SK-N-SH (cell line): Measurements from ENCODE around the gene SELENOI. TPM values are rescaled to one million over a fixed set of nuclear protein-coding genes. Genes with fewer than 3 reads are reported as not detected.

Experiments used
- CTCF ChIA-PET: fragments of 300-600, 350-600 bp; formaldehyde crosslinking; extraction: SDS; loops from one replicate; lab custom pipeline; 2021; lab: Yijun Ruan, JAX
- POLR2A ChIA-PET: fragments of 350-600 bp; sonication (Branson Sonifier 250); formaldehyde crosslinking; extraction: SDS; loops from one replicate; lab custom pipeline; 2020; ENCODE audit warnings: antibody characterized with exemption, inconsistent platforms; lab: Yijun Ruan, JAX
- DNase-seq: peaks from one replicate; pipeline ENCODE4 v3.0.0; 2012
- H2AFZ ChIP-seq: fragments of 200-600 bp; sonication (generic); 2 replicates; pipeline ENCODE4 v1.8.1; 2016; ENCODE audit warnings: antibody characterized with exemption, mild to moderate bottlenecking, low read depth
- H3F3A ChIP-seq: fragments of 200-600 bp; sonication (generic); replicated peaks from 2 replicates; pipeline ENCODE3; 2016; ENCODE audit warnings: antibody characterized with exemption, mild to moderate bottlenecking; ENCODE audit not compliant: insufficient read depth
- H3K27ac ChIP-seq, 2 experiments: fragments of 200-500 bp in 1 of 2; fragments of 200-600 bp in 1 of 2; sonication (Bioruptor generic) in 1 of 2; sonication (generic), shearing (Covaris generic) in 1 of 2; 2 replicates each; pipeline versions ENCODE4 v1.5.1 to v1.6.1; 2014 to 2016; ENCODE audit warnings: low read depth in 2 of 2, inconsistent platforms in 1 of 2, low read length in 1 of 2, mild to moderate bottlenecking in 1 of 2, mixed read lengths in 1 of 2
- H3K27me3 ChIP-seq: fragments of 200-600 bp; sonication (generic), shearing (Covaris generic); 2 replicates; pipeline ENCODE4 v1.6.1; 2016; ENCODE audit warnings: mixed run types; ENCODE audit not compliant: insufficient read depth
- H3K36me3 ChIP-seq, 2 experiments: fragments of 200-500 bp in 1 of 2; fragments of 200-600 bp in 1 of 2; sonication (Bioruptor generic) in 1 of 2; sonication (generic) in 1 of 2; replicated peaks in 1 of 2; 2 replicates each; pipeline versions ENCODE3 to v1.5.1; 2014 to 2016; ENCODE audit warnings: low read length in 1 of 2, mild to moderate bottlenecking in 1 of 2; ENCODE audit not compliant: insufficient read depth in 2 of 2, control insufficient read depth in 1 of 2
- H3K4me1 ChIP-seq, 2 experiments: fragments of 200-500 bp in 1 of 2; fragments of 200-600 bp in 1 of 2; sonication (Bioruptor generic) in 1 of 2; sonication (generic), shearing (Covaris generic) in 1 of 2; 2 replicates each; pipeline versions ENCODE4 v1.5.1 to v1.6.1; 2014 to 2016; ENCODE audit warnings: low read depth in 1 of 2, low read length in 1 of 2, mixed run types in 1 of 2; ENCODE audit not compliant: insufficient read depth in 2 of 2, control insufficient read depth in 1 of 2
- H3K4me2 ChIP-seq: fragments of 200-600 bp; sonication (generic), shearing (Covaris generic); 2 replicates; pipeline ENCODE4 v1.6.1; 2017; ENCODE audit warnings: mixed run types
- H3K4me3 ChIP-seq, 2 experiments: fragments of 200-500 bp in 1 of 2; fragments of 200-600 bp in 1 of 2; sonication (Bioruptor generic) in 1 of 2; sonication (generic), shearing (Covaris generic) in 1 of 2; 2 replicates each; pipeline versions ENCODE4 v1.5.1 to v1.8.1; 2014 to 2016; ENCODE audit warnings: low read depth in 2 of 2, inconsistent platforms in 1 of 2, low read length in 1 of 2, mild to moderate bottlenecking in 1 of 2, mixed read lengths in 1 of 2, moderate library complexity in 1 of 2
- H3K79me2 ChIP-seq: fragments of 200-600 bp; sonication (generic); 2 replicates; pipeline ENCODE4 v1.8.1; 2017; ENCODE audit warnings: mild to moderate bottlenecking; ENCODE audit not compliant: insufficient read depth
- H3K9ac ChIP-seq: fragments of 200-600 bp; sonication (generic); 2 replicates; pipeline ENCODE4 v1.6.1; 2017; ENCODE audit warnings: mixed run types
- H3K9me2 ChIP-seq: fragments of 200-600 bp; sonication (generic); 2 replicates; pipeline ENCODE4 v1.6.1; 2017; ENCODE audit warnings: mixed run types
- H3K9me3 ChIP-seq: fragments of 200-600 bp; sonication (generic); 2 replicates; pipeline ENCODE4 v1.6.1; 2017; ENCODE audit warnings: mixed run types, mild to moderate bottlenecking, moderate library complexity
- H4K20me1 ChIP-seq: fragments of 200-600 bp; sonication (generic); 2 replicates; pipeline ENCODE4 v1.6.1; 2017; ENCODE audit warnings: mild to moderate bottlenecking, mixed run types; ENCODE audit not compliant: insufficient read depth
- CHD2 ChIP-seq: fragments of 150-350 bp; IDR thresholded peaks from 2 replicates; pipeline ENCODE4 v1.6.1; 2018; ENCODE audit warnings: low read length; ENCODE audit not compliant: partially characterized antibody
- ELF1 ChIP-seq: IDR thresholded peaks from 2 replicates; pipeline ENCODE4 v1.4.0; 2012
- EP300 ChIP-seq, 2 experiments: IDR thresholded peaks; 2 replicates each; pipeline versions ENCODE4 v1.4.0 to v1.6.1; 2012; ENCODE audit warnings: borderline replicate concordance in 1 of 2, low read depth in 1 of 2, low read length in 1 of 2
- EZH2phosphoT487 ChIP-seq: fragments of 200-600 bp; sonication (generic); IDR thresholded peaks from 2 replicates; pipeline ENCODE4 v1.6.1; 2017; ENCODE audit warnings: low read depth, mixed run types, mild to moderate bottlenecking, antibody characterized with exemption, moderate library complexity, borderline replicate concordance
- FOXM1 ChIP-seq: IDR thresholded peaks from 2 replicates; pipeline ENCODE4 v1.4.0; 2012; ENCODE audit warnings: low read depth, mild to moderate bottlenecking
- GATA2 ChIP-seq: sonication (generic); formaldehyde crosslinking; IDR thresholded peaks from 2 replicates; pipeline ENCODE4 v1.5.0; 2020; ENCODE audit warnings: mild to moderate bottlenecking, missing genetic modification reagents
- MAX ChIP-seq: IDR thresholded peaks from 2 replicates; pipeline ENCODE4 v1.4.0; 2012; ENCODE audit warnings: low read depth
- PBX3 ChIP-seq: IDR thresholded peaks from 2 replicates; pipeline ENCODE4; 2012
- POLR2AphosphoS5 ChIP-seq: IDR thresholded peaks from 2 replicates; pipeline ENCODE4 v1.6.1; 2012; ENCODE audit warnings: low read depth, low read length
- RCOR1 ChIP-seq: fragments of 150-350 bp; IDR thresholded peaks from 2 replicates; pipeline ENCODE4 v1.6.1; 2017; ENCODE audit warnings: antibody characterized with exemption, low read length
- RFX5 ChIP-seq: IDR thresholded peaks from 2 replicates; pipeline ENCODE4 v1.6.1; 2012; ENCODE audit warnings: mild to moderate bottlenecking, improper control_type of control experiment, low read length
- RXRA ChIP-seq: IDR thresholded peaks from 2 replicates; pipeline ENCODE4 v1.4.0; 2012; ENCODE audit warnings: low read depth, mild to moderate bottlenecking, borderline replicate concordance
- SIN3A ChIP-seq: IDR thresholded peaks from 2 replicates; pipeline ENCODE4 v1.6.1; 2012; ENCODE audit warnings: low read depth, mild to moderate bottlenecking, low read length, moderate library complexity, borderline replicate concordance
- TCF12 ChIP-seq: IDR thresholded peaks from 2 replicates; pipeline ENCODE4 v1.4.0; 2012
- TEAD4 ChIP-seq: IDR thresholded peaks from 2 replicates; pipeline ENCODE4 v1.4.0; 2012; ENCODE audit warnings: mild to moderate bottlenecking, borderline replicate concordance; ENCODE audit not compliant: insufficient read depth
- USF1 ChIP-seq: IDR thresholded peaks from 2 replicates; pipeline ENCODE4 v1.4.0; 2012; ENCODE audit warnings: low read depth, borderline replicate concordance
- USF2 ChIP-seq: fragments of 150-350 bp; IDR thresholded peaks from 2 replicates; pipeline ENCODE4 v1.6.1; 2017; ENCODE audit warnings: antibody characterized with exemption, low read length, low read depth, borderline replicate concordance
- YY1 ChIP-seq: IDR thresholded peaks from 2 replicates; pipeline ENCODE4 v1.4.0; 2012; ENCODE audit warnings: low read depth, mild to moderate bottlenecking
- WGBS: methylation state at CpG from one replicate; pipeline ENCODE4 v1.1.6; 2017; ENCODE audit warnings: low lambda C conversion rate; 5-methylcytosine and 5-hydroxymethylcytosine counted together
- polyA plus RNA-seq, 3 experiments: library from polyadenylated mRNA; depleted of rRNA; stranded (reverse); fragments of >200 nt; gene quantifications; 2 replicates each; pipeline ENCODE4 v1.2.3, GENCODE V29; 2012

The SELENOI gene
- polyA plus RNA-seq, 1 of the 3 experiments (the other 2 are of a cell fraction): 4.4 TPM

GRCh38 chr2:26349690-26350089 is 3.7 kb downstream of the SELENOI start:
- Histone ChIP-seq H3K36me3 (no peaks in the 10 kb centered on the region), H3K79me2 (peaks cover 93% of the 10 kb centered on the region), H3K27ac (no peak overlapping the region), H3F3A (peaks cover 10% of the 10 kb centered on the region), H3K27me3 (no peaks in the 10 kb centered on the region), H3K4me2 (no peak overlapping the region), H3K4me3 (no peak overlapping the region), H3K9me2 (no peaks in the 10 kb centered on the region), H3K9me3 (no peaks in the 10 kb centered on the region), H3K9ac (no peak overlapping the region), H4K20me1 (no peaks in the 10 kb centered on the region; the same call in 1 of the 2 replicates), H2AFZ (no peak overlapping the region), H3K4me1 (peaks cover 13 to 15% of the 10 kb centered on the region in 2 experiments; a peak in 3 of 4 replicates)
- DNase-seq: no peak
- POLR2A ChIA-PET: interaction anchor here (0.6 kb wide), 2 partner anchors 9 to 148 kb away, joined by 3 to 4 read pairs; no protein-coding TSS in a partner anchor
- CTCF ChIA-PET: interaction anchor here (1.1 to 1.6 kb wide), 4 partner anchors 12 to 396 kb away, joined by 3 to 4 read pairs (median 3); no protein-coding TSS in a partner anchor
- WGBS: 93% methylated on average over 3 of the region's 3 CpGs
- TF ChIP-seq USF1 (no peak), FOXM1 (no peak), EZH2phosphoT487 (no peak), GATA2 (CRISPR knock-in tag) (no peak), MAX (no peak), YY1 (no peak), RXRA (no peak)

GRCh38 chr2:26351375-26352090 is 5.6 kb downstream of the SELENOI start:
- Histone ChIP-seq H3K27ac (no peak overlapping the region), H4K20me1 (peaks cover 11% of the 10 kb centered on the region), H3K9me2 (no peaks in the 10 kb centered on the region), H2AFZ (no peak overlapping the region), H3K9me3 (no peaks in the 10 kb centered on the region), H3K79me2 (peaks cover 99% of the 10 kb centered on the region), H3K4me3 (no peak overlapping the region), H3F3A (peaks cover 12% of the 10 kb centered on the region), H3K9ac (no peak overlapping the region), H3K36me3 (no peaks in the 10 kb centered on the region), H3K4me2 (no peak overlapping the region), H3K4me1 (peaks cover 12 to 25% of the 10 kb centered on the region in 2 experiments), H3K27me3 (no peaks in the 10 kb centered on the region)
- ChIA-PET POLR2A (no interaction called here), CTCF (interaction anchor here (1.4 kb wide), 1 partner anchor 14 kb away, joined by 3 read pairs; no protein-coding TSS in a partner anchor)
- no peak for DNase-seq
- WGBS: 95% methylated on average over 10 of the region's 10 CpGs
- no peak for TF ChIP-seq USF1
- TF ChIP-seq RCOR1: no peak
- no peak for TF ChIP-seq POLR2AphosphoS5
- TF ChIP-seq TCF12: no peak
- no peak for TF ChIP-seq RFX5
- no peak for TF ChIP-seq USF2
- TF ChIP-seq ELF1: no peak
- TF ChIP-seq RXRA: no peak
- no peak for TF ChIP-seq EP300 (IDR thresholded peaks at IDR 0.05; ENCODE audit: borderline replicate concordance in 1 of 2, low read depth in 1 of 2, low read length in 1 of 2)
- TF ChIP-seq PBX3: no peak
- TF ChIP-seq TEAD4: no peak
- no peak for TF ChIP-seq MAX
- no peak for TF ChIP-seq SIN3A
- TF ChIP-seq CHD2: no peak
